GM12891 (cell line): ENCODE data around the gene ROBO2.

Source experiments
- DNase-seq: peaks from one replicate; pipeline ENCODE4 v3.0.0; 2011; ENCODE audit warnings: low spot score; ENCODE audit not compliant: insufficient read length
- FAIRE-seq: peaks from 2 replicates; lab custom pipeline; 2011; peaks lifted over from hg19 to GRCh38; lab: Jason Lieb, UNC
- PAX5 ChIP-seq: IDR thresholded peaks from 2 replicates; pipeline ENCODE4 v1.6.1; 2011; ENCODE audit warnings: low read length, moderate library complexity, mild to moderate bottlenecking; ENCODE audit not compliant: insufficient read depth, severe bottlenecking
- POLR2A ChIP-seq: IDR thresholded peaks from 2 replicates; pipeline ENCODE4 v1.6.1; 2011; ENCODE audit warnings: low read depth, low read length, control low read depth
- POLR2AphosphoS5 ChIP-seq: IDR thresholded peaks from 2 replicates; pipeline ENCODE4 v1.6.1; 2011; ENCODE audit warnings: low read depth, low read length, control low read depth
- POU2F2 ChIP-seq: IDR thresholded peaks from 2 replicates; pipeline ENCODE4 v1.6.1; 2011; ENCODE audit warnings: low read depth, mild to moderate bottlenecking, control low read depth, low read length, moderate library complexity
- SPI1 ChIP-seq: IDR thresholded peaks from 2 replicates; pipeline ENCODE4 v1.6.1; 2011; ENCODE audit warnings: low read depth, low read length, control low read depth
- TAF1 ChIP-seq: IDR thresholded peaks from 2 replicates; pipeline ENCODE4 v1.6.1; 2011; ENCODE audit warnings: low read depth, low read length, control low read depth

ROBO2 gene

DNA sequence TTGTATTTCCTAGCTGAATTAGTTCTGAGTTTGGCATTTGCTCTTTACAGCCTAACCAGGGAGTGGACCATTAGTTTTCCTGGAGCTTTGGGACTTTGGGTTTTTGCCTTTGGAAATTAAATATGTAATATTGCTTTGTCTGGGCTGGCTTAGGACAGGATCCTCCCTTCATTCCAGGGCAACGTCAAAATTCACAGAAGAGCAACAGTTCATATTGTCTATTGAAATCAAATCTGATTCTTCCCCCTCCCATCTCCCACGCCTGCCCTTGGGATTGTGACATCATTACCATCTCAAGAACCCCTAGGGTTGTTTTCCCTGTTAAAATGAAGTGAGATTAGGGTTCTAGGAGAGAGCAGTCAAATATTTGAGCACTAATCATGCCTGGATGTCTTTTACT is 194.1 kb downstream of the ROBO2 start:
- no peak for TF ChIP-seq POU2F2
- no peak for TF ChIP-seq TAF1
- no peak for TF ChIP-seq POLR2A
- TF ChIP-seq POLR2AphosphoS5, result no peak
- no peak for TF ChIP-seq SPI1
- no peak for TF ChIP-seq PAX5
- DNase-seq, result no peak

DNA sequence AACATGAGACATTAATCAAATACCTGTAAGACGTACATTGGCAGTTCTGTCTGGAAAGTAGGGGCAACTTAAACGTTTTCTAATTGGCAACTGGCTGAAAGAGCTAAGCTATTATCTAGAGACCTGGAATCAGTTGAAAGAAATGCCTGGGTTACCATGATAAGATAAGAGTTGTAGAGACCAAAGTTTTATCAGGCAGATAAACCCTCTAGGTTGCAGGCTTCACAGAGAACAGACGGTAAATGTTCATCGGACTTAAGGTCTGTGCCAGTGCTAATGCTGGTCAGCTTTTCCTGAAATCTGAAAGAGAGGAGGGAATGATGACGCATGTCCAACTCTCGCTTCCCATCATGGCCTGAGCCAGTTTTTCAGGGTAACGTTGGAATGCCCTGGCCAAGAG is 196.2 kb downstream of the ROBO2 start:
- no peak for DNase-seq
- FAIRE-seq, result no peak
- TF ChIP-seq POU2F2 (no peak), PAX5 (no peak), TAF1 (no peak), POLR2A (no peak), POLR2AphosphoS5 (no peak), SPI1 (no peak)

More for the DNA sequence above, 194.1 kb downstream of the ROBO2 start:
- no peak for FAIRE-seq

DNA sequence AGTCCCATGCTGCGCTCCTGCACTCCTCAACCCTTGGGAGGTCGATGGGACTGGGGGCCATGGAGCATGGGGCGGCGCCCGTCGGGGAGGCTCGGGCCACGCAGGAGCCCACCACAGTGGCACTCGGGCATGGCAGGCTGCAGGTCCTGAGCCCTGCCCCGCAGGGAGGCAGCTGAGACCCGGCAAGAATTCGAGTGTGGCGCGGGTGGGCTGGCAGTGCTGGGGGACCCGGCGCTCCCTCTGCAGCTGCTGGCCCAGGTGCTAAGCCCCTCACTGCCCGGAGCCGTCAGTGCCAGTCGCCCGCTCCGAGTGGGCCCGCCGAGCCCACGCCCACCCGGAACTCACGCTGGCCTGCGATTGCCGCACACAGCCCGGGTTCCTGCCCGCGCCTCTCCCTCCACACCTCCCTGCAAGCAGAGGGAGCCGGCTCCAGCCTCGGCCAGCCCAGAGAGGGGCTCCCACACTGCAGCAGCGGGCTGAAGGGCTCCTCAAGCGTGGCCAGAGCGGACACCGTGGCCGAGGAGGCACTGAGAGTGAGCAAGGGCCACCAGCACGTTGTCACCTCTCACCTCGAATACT is 200.3 kb downstream of the ROBO2 start:
- FAIRE-seq, result no peak

DNA sequence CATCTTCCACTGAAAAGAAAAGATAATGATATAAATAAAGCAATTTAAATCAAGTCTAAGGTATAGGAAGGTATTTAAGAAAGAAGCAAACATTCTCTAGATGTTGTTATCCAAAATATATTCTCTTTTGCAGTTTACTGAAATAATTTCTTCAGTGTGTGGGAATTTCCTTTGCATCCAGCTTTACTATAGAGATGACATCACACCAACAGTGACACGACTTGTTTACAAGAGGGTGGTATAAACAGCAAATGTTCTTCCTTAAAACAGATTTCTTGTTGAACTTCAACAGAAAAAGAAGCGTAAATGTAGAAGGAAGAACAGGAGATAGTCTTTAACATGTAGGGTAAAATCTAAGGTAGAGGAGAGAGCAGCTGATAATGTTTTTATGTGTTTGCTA is 202.5 kb downstream of the ROBO2 start:
- FAIRE-seq, result no peak
- no peak for TF ChIP-seq TAF1
- no peak for TF ChIP-seq POLR2A
- TF ChIP-seq POLR2AphosphoS5, result no peak
- TF ChIP-seq POU2F2, result no peak
- TF ChIP-seq PAX5, result no peak
- TF ChIP-seq SPI1, result no peak
- DNase-seq, result no peak

More for the DNA sequence above, 200.3 kb downstream of the ROBO2 start:
- TF ChIP-seq TAF1, result no peak
- no peak for TF ChIP-seq POLR2A
- no peak for TF ChIP-seq POU2F2
- TF ChIP-seq POLR2AphosphoS5, result no peak
- TF ChIP-seq PAX5, result no peak
- TF ChIP-seq SPI1, result no peak
- DNase-seq, result no peak

DNA sequence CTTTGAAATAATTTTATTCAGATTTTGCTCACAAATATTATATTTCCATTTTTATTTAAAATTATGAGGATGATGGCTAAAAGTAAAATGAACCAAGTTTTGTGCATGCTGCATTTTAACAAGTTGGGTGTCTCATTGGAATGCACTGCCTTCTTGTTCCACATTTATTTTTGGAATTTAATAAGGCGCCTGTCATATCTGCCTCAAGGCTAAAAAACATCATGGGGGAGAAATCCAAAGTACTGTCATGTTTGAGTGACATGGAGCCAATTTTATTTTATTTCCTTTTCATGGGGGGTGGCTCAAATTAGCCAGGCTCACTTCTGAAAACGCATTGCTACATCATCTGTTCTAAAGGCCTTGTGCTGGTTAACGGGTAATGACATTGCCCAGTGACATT is 205.1 kb downstream of the ROBO2 start:
- TF ChIP-seq POLR2A, result no peak
- DNase-seq (no peak), FAIRE-seq (no peak)

DNA sequence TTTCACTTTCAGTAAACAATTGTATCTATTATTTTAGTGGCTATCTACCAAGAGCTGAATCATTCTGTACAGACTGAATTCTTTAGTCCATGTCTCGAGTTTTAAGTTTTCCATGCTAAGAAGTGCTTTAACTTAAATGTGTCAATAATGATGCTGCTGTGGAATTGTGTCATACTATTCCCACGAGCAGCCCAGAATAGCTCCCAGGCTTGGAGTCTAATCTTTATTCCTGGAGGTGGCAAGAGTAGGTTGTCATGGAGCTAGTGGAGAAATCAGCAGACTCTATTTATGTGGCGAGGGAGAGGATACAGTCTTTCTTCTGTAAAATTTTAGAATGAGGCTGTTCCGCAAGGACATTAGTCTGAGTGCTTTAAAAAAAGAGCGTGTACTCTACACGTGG is 207.2 kb downstream of the ROBO2 start:
- TF ChIP-seq POU2F2 (no peak), PAX5 (no peak), POLR2AphosphoS5 (no peak), POLR2A (no peak)
- FAIRE-seq (no peak), DNase-seq (no peak)

DNA sequence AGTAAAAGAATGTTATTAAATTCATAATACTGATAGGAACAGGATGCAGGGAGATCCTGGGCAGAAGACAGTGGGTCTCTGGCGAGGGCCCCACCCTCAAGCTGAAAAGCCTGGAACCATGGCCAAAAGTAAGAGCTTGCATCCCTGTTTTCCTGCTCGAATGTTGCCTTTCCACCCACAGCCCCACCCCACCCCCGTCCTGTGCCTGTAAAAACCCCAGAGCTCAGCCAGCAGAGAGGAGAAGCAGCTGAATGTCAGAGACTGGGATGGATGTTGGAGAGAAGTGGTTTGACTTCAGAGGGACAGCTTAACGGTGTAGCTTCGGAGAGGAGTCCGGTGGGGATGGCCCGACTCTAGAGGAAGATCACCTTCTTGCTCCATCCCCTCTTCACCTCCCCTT is 207.9 kb downstream of the ROBO2 start:
- TF ChIP-seq SPI1 (no peak), POLR2A (no peak), TAF1 (no peak), PAX5 (no peak), POLR2AphosphoS5 (no peak), POU2F2 (no peak)
- DNase-seq (no peak), FAIRE-seq (no peak)

DNA sequence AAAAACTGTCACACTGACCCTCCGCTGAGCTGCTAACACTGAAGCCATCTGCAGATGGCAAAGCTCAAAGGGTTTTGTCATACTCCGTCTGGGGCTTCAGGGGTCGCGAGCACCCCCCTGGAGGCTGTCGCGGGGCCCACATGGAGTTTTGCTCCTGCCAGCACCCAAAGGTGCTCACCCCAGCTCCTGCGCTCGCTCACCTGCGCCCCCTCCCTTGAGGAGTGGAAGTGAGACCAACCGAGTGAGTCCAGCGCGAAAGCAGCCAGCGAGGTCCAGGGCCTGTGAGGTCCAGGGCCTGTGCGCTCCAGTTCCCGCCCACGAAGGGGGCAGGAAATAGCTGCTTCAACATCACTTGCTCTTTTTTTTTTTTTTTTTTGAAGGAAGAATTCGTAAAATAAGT is 208.5 kb downstream of the ROBO2 start:
- DNase-seq, result no peak
- TF ChIP-seq PAX5 (no peak), POLR2A (no peak), POLR2AphosphoS5 (no peak), TAF1 (no peak), SPI1 (no peak), POU2F2 (no peak)
- no peak for FAIRE-seq

DNA sequence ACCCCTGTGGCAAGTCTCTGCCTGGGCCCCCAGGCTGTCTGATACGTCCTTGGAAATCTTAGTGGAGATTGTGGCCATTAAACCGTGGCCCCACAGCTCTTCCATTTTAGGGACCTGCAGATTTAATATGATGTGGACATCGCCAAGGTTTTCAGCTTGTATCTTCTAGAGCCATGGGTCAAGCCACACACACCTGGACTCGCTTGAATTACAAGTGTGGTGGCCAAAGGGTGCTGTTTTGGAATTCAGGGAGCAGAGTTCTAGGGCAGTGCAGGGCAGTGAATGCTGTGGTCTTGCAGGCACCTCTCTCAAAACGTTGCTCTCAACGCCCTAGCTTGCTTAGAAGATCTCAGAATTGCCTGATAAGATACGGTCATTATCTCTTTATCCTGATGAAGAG is 211.2 kb downstream of the ROBO2 start:
- no peak for TF ChIP-seq POU2F2
- no peak for FAIRE-seq
- no peak for DNase-seq

DNA sequence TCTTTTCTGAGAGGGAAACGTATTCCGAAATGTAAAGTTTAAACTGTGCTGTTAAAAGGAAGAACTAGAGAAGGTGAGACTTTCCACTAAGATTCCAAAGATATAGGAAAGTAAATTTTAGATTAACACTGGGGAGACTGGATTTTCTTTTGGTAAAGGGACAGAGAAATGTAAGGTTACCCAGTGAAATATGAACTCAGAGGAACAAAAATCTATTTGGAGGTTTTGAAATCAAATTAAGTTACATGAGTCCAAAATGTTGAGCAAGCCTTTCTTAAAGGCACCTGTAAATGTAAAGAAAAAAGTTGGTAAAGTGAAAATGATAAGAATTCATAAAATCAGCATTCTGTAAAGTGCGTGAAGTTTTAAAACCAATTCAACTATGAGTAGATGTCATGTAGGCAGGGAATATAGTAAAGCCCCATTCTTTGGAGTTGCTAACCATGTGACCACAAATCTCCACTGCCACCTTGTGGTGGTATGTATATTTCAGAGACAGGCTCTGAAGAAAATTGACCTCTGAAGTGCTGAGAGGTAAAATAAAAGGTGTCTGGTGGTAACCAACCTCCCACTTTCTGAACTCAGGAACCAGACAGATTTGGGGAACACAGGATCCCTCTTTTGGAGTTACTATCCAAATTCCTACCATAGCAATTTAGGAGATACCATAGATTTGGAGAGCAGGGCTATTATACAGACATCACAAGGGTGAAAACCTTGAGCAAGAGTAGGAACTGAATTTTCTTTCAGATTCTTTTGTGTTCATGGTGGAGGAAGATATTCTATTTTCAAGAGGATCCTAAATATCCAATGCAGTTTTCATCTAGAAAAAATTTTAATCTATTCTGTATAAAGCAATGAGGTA is 215.3 kb downstream of the ROBO2 start:
- DNase-seq (peak; percentile 27), FAIRE-seq (no peak)

More for the DNA sequence above, 215.3 kb downstream of the ROBO2 start:
- TF ChIP-seq POLR2A (no peak), PAX5 (no peak)
